H1 (cell line): ENCODE data around the gene CD300LG. TPM values are rescaled to one million over a fixed set of nuclear protein-coding genes. Genes with fewer than 3 reads are reported as not detected.

ENCODE experiments used
- CTCF ChIP-seq, 3 experiments: IDR thresholded peaks; 1 replicate in 2 of 3; 2 replicates in 1 of 3; pipeline versions ENCODE4 v1.5.1 to v1.6.1; 2011; ENCODE audit warnings: low read length in 3 of 3, mild to moderate bottlenecking in 3 of 3, inconsistent platforms in 2 of 3, low read depth in 1 of 3, moderate library complexity in 1 of 3; ENCODE audit not compliant: insufficient read depth in 1 of 3; ENCODE audit errors: control extremely low read depth in 1 of 3
- RAD21 ChIP-seq, 2 experiments: IDR thresholded peaks in 1 of 2; conservative IDR thresholded peaks in 1 of 2; 2 replicates each; pipeline ENCODE4 v1.6.1; 2011; ENCODE audit warnings: low read depth in 2 of 2, low read length in 2 of 2, improper control_type of control experiment in 1 of 2, inconsistent platforms in 1 of 2, mild to moderate bottlenecking in 1 of 2, moderate library complexity in 1 of 2
- USF2 ChIP-seq: IDR thresholded peaks from 2 replicates; pipeline ENCODE4 v1.6.1; 2011; ENCODE audit warnings: low read length, improper control_type of control experiment
- polyA plus RNA-seq, 7 experiments: library from polyadenylated mRNA; depleted of rRNA in 3 of 7; stranded (reverse) in 5 of 7; unstranded in 2 of 7; fragments of >200 nt in 5 of 7; fragments of 200-250 nt in 2 of 7; gene quantifications; 1 replicate in 5 of 7; 2 replicates in 1 of 7; 4 replicates in 1 of 7; pipeline versions ENCODE4 v1.2.1 to v1.2.3, GENCODE V29; 2011 to 2013; ENCODE audit warnings: missing spikeins in 2 of 7, mixed read lengths in 2 of 7
- total RNA-seq: library from RNA; stranded (reverse); fragmentation: NEBNext Ultra II Directional; extraction: Animal tissue kit (Norgen Biotek cat#: 25700); gene quantifications from 2 replicates; pipeline ENCODE4 v1.2.1, GENCODE V29; 2021

The CD300LG gene
- total and polyA plus RNA-seq, 2 of the 8 experiments (the other 6 are each of a cell fraction or from before 2014, with no cell fraction given): 0.06 TPM; not detected in 1

DNA sequence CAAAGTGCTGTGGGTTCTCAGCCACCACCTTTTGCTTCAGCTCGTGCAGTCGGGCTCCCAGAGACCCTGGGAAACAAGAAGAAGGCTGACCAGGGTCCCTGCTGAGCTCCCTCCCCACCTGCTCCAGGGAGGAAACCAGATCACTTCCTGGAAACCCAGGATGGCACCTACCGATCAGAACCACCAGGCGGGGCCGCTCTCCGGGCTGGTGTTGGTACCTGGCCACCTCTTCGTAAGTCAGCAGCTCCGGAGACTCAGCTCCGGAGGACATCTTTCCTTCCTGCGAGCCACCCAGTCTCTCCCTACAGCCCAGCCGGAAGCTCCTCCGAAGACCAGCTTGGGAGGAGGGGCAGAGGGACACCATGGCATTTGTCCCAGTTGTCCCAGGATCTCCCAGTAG lies 33.0 kb upstream of the CD300LG start (continued):
- TF ChIP-seq USF2: no peak
- peak; percentile 47 to 58 (median 48) for TF ChIP-seq CTCF (IDR thresholded peaks at IDR 0.05; ENCODE audit: control extremely low read depth in 1 of 3, insufficient read depth in 1 of 3, low read depth in 1 of 3, low read length in 3 of 3)
- TF ChIP-seq RAD21 (IDR thresholded peaks at IDR 0.05 in 1 of 2, conservative IDR thresholded peaks at IDR 0.05 in 1 of 2; ENCODE audit: low read depth in 2 of 2, low read length in 2 of 2): peak; percentile 32 to 47
